Fibroblast of mammary gland (primary cell): Measurements from ENCODE around the gene IFNAR2.

ENCODE experiments used
- DNase-seq: peaks from one replicate; pipeline ENCODE4 v3.0.0-alpha.2; 2010; ENCODE audit warnings: low read depth
- H3K4me3 ChIP-seq: 2 replicates; pipeline ENCODE4 v1.5.1; 2011; ENCODE audit warnings: low read depth, mild to moderate bottlenecking, low read length, moderate library complexity; ENCODE audit not compliant: control insufficient read depth
- CTCF ChIP-seq: conservative IDR thresholded peaks from 2 replicates; pipeline ENCODE4 v1.5.1; 2011; ENCODE audit warnings: low read depth, low read length, inconsistent platforms; ENCODE audit not compliant: control insufficient read depth, insufficient read depth

Gene IFNAR2

GRCh38 chr21:33229099-33229783 lies 497 bp upstream of the IFNAR2 start:
- no peak for TF ChIP-seq CTCF
- H3K4me3 ChIP-seq = peak overlapping the region; percentile 48
- no peak for DNase-seq

DNA sequence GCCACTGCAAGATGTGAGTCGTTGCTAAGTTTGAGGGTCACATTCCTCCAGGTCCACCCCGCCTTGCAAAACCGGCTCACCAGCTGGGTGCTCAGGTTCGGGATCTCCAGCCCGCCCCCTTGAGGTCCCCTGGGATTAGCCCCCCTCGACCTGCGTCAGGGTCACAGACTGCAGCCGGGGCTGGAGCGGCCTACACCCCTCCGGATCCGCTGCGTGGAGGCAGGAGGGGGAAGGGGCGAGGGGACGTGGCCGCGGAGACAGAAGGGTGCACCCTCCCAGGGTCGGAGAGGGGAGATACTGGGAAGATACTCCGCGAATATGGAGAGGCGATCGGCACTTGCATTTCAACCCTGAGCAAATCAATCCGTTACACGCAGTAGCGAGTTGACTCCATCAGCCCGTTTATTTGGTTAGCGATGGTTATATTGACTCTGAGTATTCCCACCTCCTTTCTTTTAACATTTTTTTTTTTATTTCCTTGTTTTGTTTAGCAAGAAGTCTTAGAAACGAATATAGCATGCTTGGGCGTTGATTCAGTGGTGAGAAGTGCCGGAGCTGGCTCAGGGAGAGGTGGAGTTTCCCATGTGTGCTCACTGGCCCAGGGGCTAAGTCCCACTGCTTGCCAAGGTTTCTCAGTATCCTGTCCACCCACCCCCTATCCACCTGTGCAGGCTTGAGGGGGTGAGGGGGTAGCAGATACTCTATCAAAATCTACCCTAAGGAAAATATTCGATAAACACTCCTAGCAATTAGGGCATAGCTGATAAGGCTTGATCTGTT lies 997 bp downstream of the IFNAR2 start:
- DNase-seq = peak; percentile 54
- H3K4me3 ChIP-seq = peak overlapping the region; percentile 81
- no peak for TF ChIP-seq CTCF

DNA sequence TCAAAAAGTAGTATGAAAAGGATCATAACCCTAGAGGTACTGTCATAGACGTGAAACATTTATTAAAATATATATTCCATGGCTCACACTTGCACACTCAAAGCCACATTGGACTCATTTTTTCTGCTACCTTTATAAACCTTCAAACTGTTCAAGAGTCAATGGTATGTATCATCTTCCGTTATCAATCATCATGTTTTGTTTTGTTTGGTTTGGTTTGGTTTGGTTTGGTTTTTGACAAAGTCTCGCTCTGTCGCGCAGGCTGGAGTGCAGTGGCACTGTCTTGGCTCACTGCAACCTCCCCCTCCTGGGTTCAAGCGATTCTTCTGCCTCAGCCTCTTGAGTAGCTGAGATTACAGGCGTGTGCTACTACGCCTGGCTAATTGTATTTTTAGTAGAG lies 1.8 kb downstream of the IFNAR2 start:
- no peak for TF ChIP-seq CTCF
- DNase-seq = no peak
- no peak overlapping the region for H3K4me3 ChIP-seq

DNA sequence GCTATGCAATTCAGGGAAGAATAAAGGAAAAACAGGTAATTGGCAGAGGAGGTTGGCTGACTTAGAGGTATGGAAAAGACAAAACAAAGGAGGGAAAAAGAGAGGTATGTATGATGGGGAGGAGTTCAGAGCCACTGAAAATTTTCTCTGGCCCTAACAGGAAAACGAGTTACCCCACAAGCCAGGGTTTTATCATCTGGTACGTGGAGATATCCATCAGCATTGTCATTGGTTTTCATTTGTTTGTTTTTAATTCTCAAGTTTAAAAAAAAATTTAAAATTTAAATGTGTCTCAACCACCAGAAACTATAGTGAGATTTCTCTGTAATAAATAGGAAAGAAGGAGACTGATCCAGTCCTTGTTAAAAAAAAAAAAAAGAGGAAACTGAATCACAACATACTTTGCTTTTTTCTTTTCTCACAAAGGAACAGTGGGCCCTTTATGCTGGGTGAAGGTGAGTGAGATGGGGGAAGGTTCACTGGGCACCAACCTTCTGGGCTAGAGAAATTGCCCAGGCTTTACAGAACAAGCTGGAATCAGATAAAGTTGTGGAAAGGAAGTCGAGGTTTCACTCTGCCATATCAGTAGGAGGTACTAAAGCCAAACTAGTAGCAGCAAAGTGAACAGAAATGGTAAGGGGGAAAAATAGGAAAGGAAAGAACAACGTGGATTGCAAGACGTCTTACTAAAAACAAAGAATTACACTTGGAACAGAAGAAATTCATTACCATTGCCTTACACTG lies 2.7 kb downstream of the IFNAR2 start:
- no peak overlapping the region for H3K4me3 ChIP-seq
- no peak for TF ChIP-seq CTCF
- no peak for DNase-seq

- DNase-seq = no peak
- H3K4me3 ChIP-seq = no peak overlapping the region
- no peak for TF ChIP-seq CTCF
Measured at GRCh38 chr21:33234635-33235520, 5.1 kb downstream of the IFNAR2 start.
